GM12878 (cell line): ENCODE measurements around the gene BNIP3. TPM values are rescaled to one million over a fixed set of nuclear protein-coding genes. Genes with fewer than 3 reads are reported as not detected.

Experiments
- ATAC-seq: fragments of 200-7000 bp; cut with Tn5 transposase; 3 replicates; pipeline ENCODE4 v1.9.1; 2020; ENCODE audit warnings: mild to moderate bottlenecking, moderate library complexity
- BruUV-seq: library from RNA; stranded (reverse); fragments of 400-500 nt; replicated peaks from 2 replicates; lab custom pipeline; 2021; lab: Mats Ljungman, UMichigan
- CTCF ChIA-PET: fragments of 300-600 bp; sonication (Branson Sonifier 250); formaldehyde crosslinking; extraction: SDS; loops from one replicate; lab custom pipeline; 2021; ENCODE audit warnings: inconsistent platforms; lab: Yijun Ruan, JAX
- POLR2A ChIA-PET: fragments of 350-600 bp; formaldehyde crosslinking; extraction: SDS; loops from one replicate; lab custom pipeline; 2021; ENCODE audit warnings: inconsistent platforms; lab: Charles Lee
- RAD21 ChIA-PET: fragments of 300-600 bp; sonication (Branson Sonifier 250); formaldehyde crosslinking; loops from one replicate; lab custom pipeline; 2023; ENCODE audit warnings: antibody characterized with exemption; ENCODE audit not compliant: unreplicated experiment; lab: Charles Lee
- SMC1A ChIA-PET: fragments of 300-600 bp; sonication (Branson Sonifier 250); formaldehyde crosslinking; loops from one replicate; lab custom pipeline; 2023; ENCODE audit not compliant: unreplicated experiment, uncharacterized antibody; lab: Charles Lee
- DNase-seq: peaks from one replicate; pipeline ENCODE4 v3.0.0-alpha.2; 2011; ENCODE audit warnings: low read depth, low spot score
- FAIRE-seq: peaks from 3 replicates; lab custom pipeline; 2011; peaks lifted over from hg19 to GRCh38; lab: Jason Lieb, UNC
- H2AFZ ChIP-seq: 2 replicates; pipeline ENCODE4 v1.6.0; 2011; ENCODE audit warnings: low read depth, low read length, control low read depth; ENCODE audit not compliant: control insufficient read depth
- H3K27ac ChIP-seq: 2 replicates; pipeline ENCODE4 v1.5.1; 2011; ENCODE audit warnings: control low read depth; ENCODE audit not compliant: control insufficient read depth, insufficient read depth
- H3K27me3 ChIP-seq, 2 experiments: replicated peaks in 1 of 2; 2 replicates each; pipeline versions ENCODE4 v1.6.0 to v1.6.1; 2011; ENCODE audit warnings: low read length in 1 of 2; ENCODE audit not compliant: control insufficient read depth in 2 of 2, insufficient read depth in 2 of 2
- H3K36me3 ChIP-seq, 2 experiments: 2 replicates each; pipeline ENCODE4 v1.5.1; 2011; ENCODE audit warnings: low read length in 1 of 2; ENCODE audit not compliant: control insufficient read depth in 2 of 2, insufficient read depth in 2 of 2
- H3K4me1 ChIP-seq: 2 replicates; pipeline ENCODE4 v1.6.1; 2011; ENCODE audit warnings: mild to moderate bottlenecking, low read length, moderate library complexity, mixed read lengths; ENCODE audit not compliant: control insufficient read depth, insufficient read depth
- H3K4me2 ChIP-seq: 2 replicates; pipeline ENCODE4 v1.6.0; 2011; ENCODE audit warnings: control low read depth; ENCODE audit not compliant: control insufficient read depth, insufficient read depth
- H3K4me3 ChIP-seq: fragments of 200-600 bp; sonication (generic); 2 replicates; pipeline ENCODE4 v1.5.1; 2016
- H3K79me2 ChIP-seq: 2 replicates; pipeline ENCODE4 v1.6.0; 2011; ENCODE audit warnings: low read length; ENCODE audit not compliant: control insufficient read depth, insufficient read depth
- H3K9ac ChIP-seq: 2 replicates; pipeline ENCODE4 v1.8.0; 2011; ENCODE audit warnings: low read length, control low read depth, mixed read lengths; ENCODE audit not compliant: control insufficient read depth, insufficient read depth
- H3K9me3 ChIP-seq: replicated peaks from 3 replicates; pipeline ENCODE4 v1.5.1; 2011; ENCODE audit warnings: mild to moderate bottlenecking, low read length; ENCODE audit not compliant: control insufficient read depth, insufficient read depth
- H4K20me1 ChIP-seq: 2 replicates; pipeline ENCODE4 v1.6.0; 2011; ENCODE audit not compliant: control insufficient read depth, insufficient read depth
- RFX5 ChIP-seq: IDR thresholded peaks from 2 replicates; pipeline ENCODE4 v1.6.1; 2011; ENCODE audit warnings: low read depth, low read length, improper control_type of control experiment
- ZBTB33 ChIP-seq: fragments of 450-650 bp; IDR thresholded peaks from 2 replicates; pipeline ENCODE4 v1.6.1; 2017; ENCODE audit warnings: mild to moderate bottlenecking
- ZNF384 ChIP-seq: IDR thresholded peaks from 2 replicates; pipeline ENCODE4 v1.6.1; 2012; ENCODE audit warnings: low read depth, mild to moderate bottlenecking, low read length, improper control_type of control experiment, borderline replicate concordance
- WGBS: methylation state at CpG from one replicate; pipeline ENCODE4 v1.1.6; 2016; ENCODE audit warnings: low lambda C conversion rate; ENCODE audit not compliant: insufficient replicate concordance, insufficient coverage; ENCODE audit errors: missing lambda C conversion rate; 5-methylcytosine and 5-hydroxymethylcytosine counted together
- in situ Hi-C: fragments of 300-500 bp; cut with MboI; formaldehyde crosslinking; loops from 9 replicates; pipeline ENCODE4 v1.14.3; 2018; ENCODE audit warnings: mixed read lengths
- intact Hi-C: fragments of 100-400 bp; cut with micrococcal nuclease; formaldehyde crosslinking; loops from one replicate; pipeline ENCODE4 v1.14.2; 2022; ENCODE audit not compliant: unreplicated experiment
- polyA plus RNA-seq, 11 experiments: library from polyadenylated mRNA; depleted of rRNA in 4 of 11; unstranded in 6 of 11; stranded (reverse) in 5 of 11; fragments of >200 nt; fragmentation: Nextera tagmentation in 4 of 11; fragmentation: Illumina TruSeq in 1 of 11; extraction: Ambion mirVana in 4 of 11; extraction: Trizol in 1 of 11; gene quantifications; 1 replicate in 1 of 11; 2 replicates in 10 of 11; pipeline versions ENCODE4 v1.2.1 to v1.2.3, GENCODE V29; 2011 to 2016; ENCODE audit warnings: inconsistent platforms in 2 of 11, missing spikeins in 2 of 11, low read depth in 1 of 11
- total RNA-seq, 4 experiments: library from RNA; depleted of rRNA in 3 of 4; stranded (reverse); fragments of >200 nt in 3 of 4; fragmentation: Illumina TruSeq in 1 of 4; extraction: Trizol in 1 of 4; gene quantifications; 2 replicates each; pipeline versions ENCODE4 v1.2.1 to v1.2.3, GENCODE V29; 2013 to 2021

Gene BNIP3
- total and polyA plus RNA-seq, 10 of the 15 experiments (the other 5 are each of a cell fraction or from before 2014, with no cell fraction given): 7.7 to 122 (median 29.9) TPM

DNA sequence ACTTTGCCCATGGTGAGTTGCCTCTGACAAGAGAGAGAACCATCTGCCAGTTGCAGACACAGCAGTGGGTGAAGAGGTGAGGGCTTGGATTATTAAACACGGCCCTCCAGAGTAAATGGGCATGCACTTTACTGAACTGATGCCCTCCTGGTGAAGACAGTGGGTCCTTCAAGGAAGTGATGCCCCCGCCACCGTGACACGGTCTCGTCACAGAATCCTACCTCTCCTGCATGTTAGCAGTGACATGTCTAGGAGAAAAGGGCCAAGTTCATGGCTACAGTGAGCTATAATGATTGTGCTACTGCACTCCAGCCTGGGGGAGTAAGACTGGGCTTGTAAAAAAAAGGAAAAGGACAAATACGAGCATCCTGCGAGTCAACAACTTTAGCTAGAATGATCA is 2.4 kb downstream of the BNIP3 start:
- peaks cover 76% of the 10 kb centered on the region for H3K79me2 ChIP-seq

More for the DNA sequence above, 2.4 kb downstream of the BNIP3 start:
- ATAC-seq (no peak), DNase-seq (no peak), FAIRE-seq (no peak)
- H3K4me1 ChIP-seq: no peaks in the 10 kb centered on the region; the same call in 1 of the 2 replicates
- H3K9ac ChIP-seq: peak overlapping the region; percentile 37; the same call in 1 of the 2 replicates
- H3K9me3 ChIP-seq: no peaks in the 10 kb centered on the region; the same call in 2 of the 3 replicates
- WGBS: 78% methylated on average over 7 of the region's 7 CpGs
- intact Hi-C loops: no loop called here
- CTCF ChIA-PET: interaction anchor here (1.3 kb wide), 1 partner anchor 82 kb away, joined by 3 read pairs; no protein-coding TSS in a partner anchor
- no peaks in the 10 kb centered on the region for H3K27me3 ChIP-seq
- BruUV-seq: no TSS peak
- peak overlapping the region; percentile 75 for H3K4me3 ChIP-seq
- TF ChIP-seq ZNF384 (no peak), RFX5 (no peak), ZBTB33 (no peak)
- RAD21 ChIA-PET: no interaction called here
- SMC1A ChIA-PET: interaction anchor here (0.7 kb wide), 2 partner anchors 36 to 75 kb away, joined by 3 to 4 read pairs; no protein-coding TSS in a partner anchor
- in situ Hi-C loops: no loop called here
- peak overlapping the region; percentile 72 for H3K4me2 ChIP-seq
- H2AFZ ChIP-seq: no peak overlapping the region
- POLR2A ChIA-PET: no interaction called here
- H4K20me1 ChIP-seq: peaks cover 15% of the 10 kb centered on the region
- peaks cover 0 to 15% of the 10 kb centered on the region in 2 experiments; a peak in 2 of 4 replicates for H3K36me3 ChIP-seq
- H3K27ac ChIP-seq: no peak overlapping the region
